OCI-LY3 (cell line): ENCODE measurements around the gene RAD51B.

ENCODE experiments used
- H2AFZ ChIP-seq: fragments of 200-600, 300-600 bp; shearing (Covaris generic); 2 replicates; pipeline ENCODE4 v1.6.0; 2014; ENCODE audit warnings: antibody characterized with exemption, low read depth, low read length
- H3K27ac ChIP-seq: fragments of 200-600, 300-600 bp; sonication (generic); 2 replicates; pipeline ENCODE4 v1.5.1; 2014; ENCODE audit warnings: mild to moderate bottlenecking, low read length, moderate library complexity, mixed read lengths
- H3K27me3 ChIP-seq: fragments of 200-600, 300-600 bp; sonication (generic); 2 replicates; pipeline ENCODE4 v1.6.1; 2014; ENCODE audit warnings: low read depth, low read length, mixed read lengths
- H3K36me3 ChIP-seq: fragments of 200-600, 300-600 bp; sonication (generic); replicated peaks from 2 replicates; pipeline ENCODE3; 2014; ENCODE audit warnings: low read depth, low read length, mixed read lengths
- H3K4me1 ChIP-seq: fragments of 300-600, 200-600 bp; sonication (generic); 2 replicates; pipeline ENCODE4 v1.6.1; 2014; ENCODE audit warnings: low read length, mixed read lengths
- H3K4me2 ChIP-seq: fragments of 200-600, 300-600 bp; sonication (generic); 2 replicates; pipeline ENCODE4 v1.6.1; 2014; ENCODE audit warnings: low read length, mixed read lengths
- H3K4me3 ChIP-seq: fragments of 300-600, 200-600 bp; sonication (generic); 2 replicates; pipeline ENCODE4 v1.5.1; 2014; ENCODE audit warnings: antibody characterized with exemption, mild to moderate bottlenecking, low read length, moderate library complexity
- H3K79me2 ChIP-seq: fragments of 300-600, 200-600 bp; shearing (Covaris generic); 2 replicates; pipeline ENCODE4 v1.6.1; 2014; ENCODE audit warnings: mild to moderate bottlenecking, low read length, mixed read lengths
- H3K9ac ChIP-seq: fragments of 300-600, 200-600 bp; shearing (Covaris generic); 2 replicates; pipeline ENCODE4 v1.6.0; 2014; ENCODE audit warnings: mild to moderate bottlenecking, low read length, moderate library complexity
- H3K9me3 ChIP-seq: fragments of 200-600, 300-600 bp; shearing (Covaris generic); 2 replicates; pipeline ENCODE4 v1.6.1; 2014; ENCODE audit warnings: low read length, mixed read lengths; ENCODE audit not compliant: insufficient read depth
- H4K20me1 ChIP-seq: fragments of 200-600, 300-600 bp; sonication (generic); 2 replicates; pipeline ENCODE4 v1.6.1; 2016; ENCODE audit warnings: low read length, mixed read lengths; ENCODE audit not compliant: insufficient read depth
- EZH2phosphoT487 ChIP-seq: fragments of 200-600 bp; shearing (Covaris generic); IDR thresholded peaks from 2 replicates; pipeline ENCODE4 v1.6.1; 2018; ENCODE audit warnings: antibody characterized with exemption, mixed run types, low read depth
- TF ChIP-seq, protein P1 (sequence below): fragments of 200-600, 300-600 bp; sonication (generic); IDR thresholded peaks from 2 replicates; pipeline ENCODE4 v1.5.1; 2014; ENCODE audit warnings: antibody characterized with exemption, low read length, low read depth

The RAD51B gene

DNA sequence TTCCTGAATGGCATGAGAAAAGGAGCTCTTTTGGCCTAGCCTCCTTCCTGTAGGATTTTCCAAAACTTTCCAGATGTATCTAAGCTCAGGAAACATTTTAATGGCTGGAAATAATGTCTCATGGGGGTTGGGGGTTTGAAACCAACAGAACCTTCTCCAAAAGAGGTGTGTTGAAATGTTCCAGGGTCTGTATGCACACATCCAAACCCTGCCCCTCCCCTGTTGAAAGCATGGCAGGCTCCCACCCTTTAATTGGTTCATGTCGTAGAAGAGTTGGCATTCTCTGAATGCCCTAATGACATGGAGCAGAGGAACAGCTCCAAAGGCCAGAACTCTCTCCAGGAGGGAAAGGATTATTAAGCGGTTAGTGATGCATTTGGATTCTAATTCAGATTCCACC lies 620.1 kb downstream of the RAD51B start:
- no peak overlapping the region for H3K4me2 ChIP-seq
- no peak for TF ChIP-seq EZH2phosphoT487
- TF ChIP-seq, protein P1, sequence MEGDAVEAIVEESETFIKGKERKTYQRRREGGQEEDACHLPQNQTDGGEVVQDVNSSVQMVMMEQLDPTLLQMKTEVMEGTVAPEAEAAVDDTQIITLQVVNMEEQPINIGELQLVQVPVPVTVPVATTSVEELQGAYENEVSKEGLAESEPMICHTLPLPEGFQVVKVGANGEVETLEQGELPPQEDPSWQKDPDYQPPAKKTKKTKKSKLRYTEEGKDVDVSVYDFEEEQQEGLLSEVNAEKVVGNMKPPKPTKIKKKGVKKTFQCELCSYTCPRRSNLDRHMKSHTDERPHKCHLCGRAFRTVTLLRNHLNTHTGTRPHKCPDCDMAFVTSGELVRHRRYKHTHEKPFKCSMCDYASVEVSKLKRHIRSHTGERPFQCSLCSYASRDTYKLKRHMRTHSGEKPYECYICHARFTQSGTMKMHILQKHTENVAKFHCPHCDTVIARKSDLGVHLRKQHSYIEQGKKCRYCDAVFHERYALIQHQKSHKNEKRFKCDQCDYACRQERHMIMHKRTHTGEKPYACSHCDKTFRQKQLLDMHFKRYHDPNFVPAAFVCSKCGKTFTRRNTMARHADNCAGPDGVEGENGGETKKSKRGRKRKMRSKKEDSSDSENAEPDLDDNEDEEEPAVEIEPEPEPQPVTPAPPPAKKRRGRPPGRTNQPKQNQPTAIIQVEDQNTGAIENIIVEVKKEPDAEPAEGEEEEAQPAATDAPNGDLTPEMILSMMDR = no peak
- no peak overlapping the region for H3K4me3 ChIP-seq
- no peaks in the 10 kb centered on the region for H4K20me1 ChIP-seq
- H2AFZ ChIP-seq = no peak overlapping the region
- no peak overlapping the region for H3K27ac ChIP-seq
- no peaks in the 10 kb centered on the region for H3K79me2 ChIP-seq
- H3K27me3 ChIP-seq = no peaks in the 10 kb centered on the region
- no peak overlapping the region for H3K9ac ChIP-seq
- H3K36me3 ChIP-seq = no peaks in the 10 kb centered on the region
- no peaks in the 10 kb centered on the region for H3K4me1 ChIP-seq
- H3K9me3 ChIP-seq = no peaks in the 10 kb centered on the region

DNA sequence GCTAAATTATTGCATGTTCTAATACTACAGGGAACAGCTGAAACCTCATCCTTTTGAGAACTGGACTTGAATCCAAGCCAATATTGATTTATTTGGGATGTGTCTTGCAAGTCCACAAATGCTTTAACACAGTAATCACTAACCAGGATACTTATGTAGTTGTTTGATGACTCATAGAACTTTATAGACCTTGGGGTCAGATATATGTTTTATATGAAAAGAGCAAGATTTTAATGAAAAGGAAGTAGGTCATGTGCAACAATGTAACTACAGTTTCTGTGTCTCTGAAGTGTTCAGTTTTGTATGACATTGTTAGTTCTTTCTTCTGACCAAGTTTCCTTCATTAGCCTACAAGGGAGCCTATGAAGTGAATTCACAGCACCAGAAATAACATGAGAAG lies 621.2 kb downstream of the RAD51B start:
- no peaks in the 10 kb centered on the region for H3K9me3 ChIP-seq
- H4K20me1 ChIP-seq = no peaks in the 10 kb centered on the region
- H2AFZ ChIP-seq = no peak overlapping the region
- H3K79me2 ChIP-seq = no peaks in the 10 kb centered on the region
- H3K27me3 ChIP-seq = no peaks in the 10 kb centered on the region
- H3K4me3 ChIP-seq = no peak overlapping the region
- H3K9ac ChIP-seq = no peak overlapping the region
- no peak overlapping the region for H3K4me2 ChIP-seq
- no peak for TF ChIP-seq EZH2phosphoT487
- TF ChIP-seq, protein P1 = no peak
- H3K27ac ChIP-seq = no peak overlapping the region
- H3K36me3 ChIP-seq = no peaks in the 10 kb centered on the region
- no peaks in the 10 kb centered on the region for H3K4me1 ChIP-seq

DNA sequence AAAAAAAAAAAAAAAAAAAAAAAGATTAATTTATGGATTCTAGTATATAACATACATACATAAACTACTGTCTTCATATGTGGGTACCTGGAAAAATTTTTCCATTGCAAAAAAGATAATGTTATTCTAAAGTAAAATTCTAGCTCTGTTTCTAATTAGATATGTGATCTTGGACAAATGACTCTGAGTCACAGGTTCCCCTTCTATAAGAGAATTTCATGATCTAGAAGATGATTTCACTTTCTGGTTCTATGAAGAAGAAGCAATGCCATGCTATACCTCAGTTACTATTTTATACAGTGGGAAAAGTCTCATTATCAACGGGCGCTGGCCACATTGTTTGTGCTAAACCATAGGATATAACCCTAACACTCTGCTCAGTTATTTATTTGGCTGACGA lies 622.0 kb downstream of the RAD51B start:
- Histone ChIP-seq H4K20me1 (no peaks in the 10 kb centered on the region), H3K9me3 (no peaks in the 10 kb centered on the region), H3K4me1 (no peaks in the 10 kb centered on the region), H3K27ac (no peak overlapping the region), H3K9ac (no peak overlapping the region), H3K27me3 (no peaks in the 10 kb centered on the region), H2AFZ (no peak overlapping the region), H3K4me3 (no peak overlapping the region), H3K36me3 (no peaks in the 10 kb centered on the region), H3K4me2 (no peak overlapping the region), H3K79me2 (no peaks in the 10 kb centered on the region)
- TF ChIP-seq, protein P1 = no peak
- no peak for TF ChIP-seq EZH2phosphoT487

- no peak overlapping the region for H2AFZ ChIP-seq
- no peak for TF ChIP-seq EZH2phosphoT487
- TF ChIP-seq, protein P1 = no peak
- H3K4me3 ChIP-seq = no peak overlapping the region
- no peak overlapping the region for H3K4me2 ChIP-seq
- no peak overlapping the region for H3K27ac ChIP-seq
- no peak overlapping the region for H3K9ac ChIP-seq
- no peaks in the 10 kb centered on the region for H3K4me1 ChIP-seq
- no peaks in the 10 kb centered on the region for H4K20me1 ChIP-seq
- no peaks in the 10 kb centered on the region for H3K79me2 ChIP-seq
- no peaks in the 10 kb centered on the region for H3K36me3 ChIP-seq
- H3K27me3 ChIP-seq = no peaks in the 10 kb centered on the region
- no peaks in the 10 kb centered on the region for H3K9me3 ChIP-seq
Measured at GRCh38 chr14:68442828-68443629, 623.5 kb downstream of the RAD51B start.
